HG03097 (cell line): Measurements from ENCODE around the gene RAPGEF5.

Experiments used
- ATAC-seq: cut with Tn5 transposase; IDR thresholded peaks from one replicate; pipeline ENCODE4 v1.9.1; 2021; ENCODE audit not compliant: unreplicated experiment, low FRiP score

The RAPGEF5 gene

GRCh38 chr7:22270371-22270770 lies 86.6 kb downstream of the RAPGEF5 start:
- ATAC-seq = no peak

DNA sequence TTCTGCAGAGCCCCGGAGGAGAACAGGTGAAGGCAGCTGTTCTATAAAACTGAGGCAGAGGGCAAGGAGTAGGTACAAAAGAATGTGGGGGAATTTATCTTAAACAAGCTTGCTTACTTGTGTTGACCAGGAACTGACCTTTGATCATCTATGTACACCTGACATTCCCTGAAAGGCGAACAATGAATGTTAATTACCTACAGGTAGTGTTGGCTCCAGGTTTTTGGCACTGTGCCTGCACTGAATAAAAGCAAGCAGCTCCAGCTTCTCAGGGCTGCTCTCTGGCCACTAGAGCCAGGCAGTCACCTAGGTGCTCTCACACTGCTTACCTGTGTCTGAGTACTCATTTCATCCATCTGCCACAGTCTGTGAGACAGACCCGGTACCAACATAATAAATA lies 87.0 kb downstream of the RAPGEF5 start:
- ATAC-seq = no peak

GRCh38 chr7:22268884-22269421 lies 88.0 kb downstream of the RAPGEF5 start:
- no peak for ATAC-seq

DNA sequence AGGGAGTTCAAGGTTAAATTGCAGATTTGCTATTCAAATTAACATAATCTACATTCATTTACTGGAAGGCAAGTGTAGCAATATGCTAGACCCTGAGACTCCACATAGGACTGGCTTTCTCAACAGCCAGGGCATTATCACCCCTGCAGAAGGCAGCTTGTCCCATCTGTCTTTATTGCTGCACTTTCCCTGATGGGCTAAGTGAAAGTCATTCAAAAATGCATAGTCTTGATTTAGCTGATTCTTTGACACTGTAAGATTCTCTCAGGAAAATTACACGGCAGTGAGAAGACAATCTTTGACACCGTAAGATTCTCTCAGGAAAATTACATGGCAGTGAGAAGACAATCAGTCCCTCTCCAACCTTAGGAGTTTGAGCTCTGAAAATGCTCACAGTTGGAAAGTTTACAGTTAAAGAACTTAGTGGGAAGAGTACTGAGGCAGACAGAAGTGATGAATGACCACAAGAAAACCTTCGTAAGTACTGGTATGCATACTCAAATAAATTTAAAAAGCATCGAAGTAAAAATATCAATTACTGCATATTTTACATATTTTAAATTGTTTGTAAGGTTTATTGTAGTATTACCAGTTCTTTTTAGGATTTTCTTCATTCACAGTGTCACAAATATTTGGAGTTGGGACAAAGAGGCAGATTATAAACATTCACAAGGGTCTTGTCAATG lies 88.9 kb downstream of the RAPGEF5 start:
- ATAC-seq = no peak

DNA sequence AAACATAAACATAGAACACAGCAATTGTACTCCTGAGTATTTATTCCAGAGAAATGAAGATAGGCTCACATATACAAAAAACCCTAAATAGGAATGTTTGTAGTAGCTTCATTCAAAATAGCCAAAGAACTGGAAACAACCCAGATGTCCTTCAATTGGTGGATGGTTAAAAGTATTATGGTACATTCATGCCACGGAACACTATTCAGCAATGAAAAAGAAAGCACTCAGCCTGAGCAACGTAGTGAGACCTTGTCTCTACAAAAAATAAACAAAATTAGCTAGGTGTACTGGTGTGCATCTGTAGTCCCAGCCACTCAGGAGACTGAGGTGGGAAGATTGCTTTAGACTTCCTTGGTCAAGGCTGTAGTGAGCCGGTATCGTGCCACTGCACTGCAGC lies 94.4 kb downstream of the RAPGEF5 start:
- ATAC-seq = no peak

DNA sequence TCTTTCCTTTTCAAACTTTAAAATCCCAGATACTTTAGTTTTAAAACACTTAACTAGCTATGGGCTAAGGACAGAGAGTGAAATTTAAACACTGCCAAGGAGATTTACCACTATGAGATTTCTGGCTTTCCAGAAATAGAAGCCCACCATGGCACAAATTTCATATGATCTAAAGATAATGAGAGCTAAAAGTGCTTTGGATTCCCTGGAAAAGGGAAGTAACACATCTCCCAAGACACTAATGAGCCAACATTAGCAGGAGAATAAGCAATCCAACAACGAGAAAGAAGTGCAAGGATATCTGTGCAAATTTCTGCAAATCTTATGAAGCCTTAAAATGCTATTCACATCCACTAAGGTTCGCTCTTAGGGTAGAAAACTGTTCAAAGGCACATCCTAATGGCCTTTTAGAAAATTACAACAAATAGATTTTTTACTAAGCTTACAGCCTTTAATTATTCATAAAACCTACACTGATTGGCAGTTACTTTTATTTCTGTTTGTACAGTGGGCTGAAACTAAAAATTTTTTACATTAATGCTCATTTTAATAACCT lies 100.3 kb downstream of the RAPGEF5 start:
- no peak for ATAC-seq

DNA sequence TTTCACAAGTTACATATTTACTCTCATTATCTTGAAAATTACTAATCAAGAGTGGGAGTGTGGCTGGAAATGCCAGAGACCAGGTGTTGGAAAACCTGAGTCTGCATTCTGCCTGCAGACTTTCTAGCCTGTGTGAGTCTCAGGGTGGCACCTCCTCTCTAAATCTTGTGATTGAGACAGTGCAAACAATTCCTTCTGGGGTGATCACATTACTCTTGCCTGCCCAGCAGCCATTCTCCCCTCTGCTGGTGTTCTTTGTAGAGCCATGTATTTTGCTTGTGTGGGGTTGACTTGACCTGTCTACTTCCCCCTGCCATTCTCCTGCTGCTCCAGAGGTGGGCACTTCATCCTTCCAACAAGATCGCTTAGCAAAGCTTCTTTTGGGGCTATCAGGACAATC lies 101.1 kb downstream of the RAPGEF5 start:
- no peak for ATAC-seq

- no peak for ATAC-seq
Observed at GRCh38 chr7:22255342-22255741, 101.6 kb downstream of the RAPGEF5 start.

DNA sequence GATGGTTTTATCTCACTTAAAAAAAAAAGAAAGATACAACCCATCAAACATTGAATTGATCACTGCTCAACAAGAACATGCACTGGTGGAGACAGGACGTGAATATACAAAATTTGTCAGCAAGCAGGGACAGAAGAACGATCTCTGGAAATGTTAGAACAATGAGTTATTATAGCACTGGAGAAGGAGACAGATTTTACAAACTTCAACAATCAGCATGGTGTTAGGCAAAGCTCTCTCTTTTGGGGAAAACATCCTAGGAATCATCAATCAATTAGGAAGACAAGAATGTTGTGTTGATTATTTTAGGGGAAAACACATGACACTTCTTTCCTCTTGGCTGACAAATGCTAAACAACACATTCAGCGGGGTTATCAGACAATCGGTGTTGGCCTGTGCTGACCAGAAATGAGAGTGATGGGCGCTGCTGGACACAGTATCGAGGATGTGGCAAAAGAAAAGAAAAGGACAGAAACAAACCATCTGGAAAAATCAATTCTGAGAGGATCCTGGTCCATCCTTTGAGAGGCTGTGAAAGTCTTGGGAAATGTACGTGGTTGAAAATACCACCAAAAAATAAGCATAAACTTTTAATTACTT lies 103.9 kb downstream of the RAPGEF5 start:
- no peak for ATAC-seq

DNA sequence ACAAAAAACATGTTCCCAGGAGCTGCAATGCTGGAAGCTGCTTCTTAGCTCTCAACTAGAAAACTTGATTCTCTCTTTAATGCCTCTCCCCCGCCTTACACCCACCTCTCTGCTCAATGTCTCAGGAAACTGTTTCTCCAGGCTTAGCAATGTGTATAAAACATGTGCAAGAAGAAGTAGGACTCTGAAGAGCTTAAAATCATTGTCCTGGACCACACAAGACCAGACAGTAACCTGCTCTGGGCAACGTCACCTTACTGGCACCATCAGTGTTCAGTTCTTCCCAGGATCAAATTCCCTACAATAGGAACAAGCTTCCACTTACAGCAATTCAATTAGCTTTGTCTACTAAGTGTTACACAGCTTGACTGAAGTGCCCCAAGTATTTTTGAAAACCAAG lies 104.9 kb downstream of the RAPGEF5 start:
- no peak for ATAC-seq

DNA sequence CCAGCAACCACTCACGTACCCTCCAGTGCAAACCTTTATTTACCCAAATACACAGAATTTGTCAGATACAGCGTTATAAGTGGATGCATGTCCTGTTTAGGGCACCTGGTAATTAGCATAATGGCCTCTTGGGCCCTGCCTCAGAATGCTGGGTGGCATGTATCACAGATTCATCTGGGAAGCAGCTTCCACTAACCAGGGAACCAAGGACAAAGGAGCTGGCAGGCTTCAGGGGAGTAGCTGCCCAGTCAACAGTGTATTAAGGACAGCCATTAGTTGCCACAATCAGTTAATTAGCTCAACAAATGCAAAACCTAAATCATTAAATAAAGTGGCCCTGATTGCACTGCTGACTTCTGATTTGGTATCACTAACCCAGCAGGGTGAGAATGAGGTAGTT lies 105.7 kb downstream of the RAPGEF5 start:
- no peak for ATAC-seq

DNA sequence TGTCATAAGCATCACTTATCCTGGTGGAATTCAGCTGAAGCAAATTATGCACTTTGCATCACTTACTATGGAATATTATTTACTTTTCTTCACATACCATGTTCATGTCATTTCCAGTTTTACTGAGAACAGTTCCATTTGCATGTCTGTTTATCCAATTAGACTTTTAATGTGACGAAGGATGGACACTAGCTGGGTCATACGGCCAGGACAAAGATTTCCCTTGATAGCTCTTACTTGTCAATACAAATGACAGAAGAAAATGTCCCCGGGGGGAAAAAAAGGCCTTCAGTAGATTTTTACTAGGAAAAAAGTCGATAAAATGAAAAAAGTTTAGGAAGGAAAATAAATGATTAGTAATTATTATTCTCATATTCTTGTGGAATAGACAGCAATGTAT lies 106.6 kb downstream of the RAPGEF5 start:
- ATAC-seq = no peak

GRCh38 chr7:22248111-22248809 lies 108.7 kb downstream of the RAPGEF5 start:
- no peak for ATAC-seq

DNA sequence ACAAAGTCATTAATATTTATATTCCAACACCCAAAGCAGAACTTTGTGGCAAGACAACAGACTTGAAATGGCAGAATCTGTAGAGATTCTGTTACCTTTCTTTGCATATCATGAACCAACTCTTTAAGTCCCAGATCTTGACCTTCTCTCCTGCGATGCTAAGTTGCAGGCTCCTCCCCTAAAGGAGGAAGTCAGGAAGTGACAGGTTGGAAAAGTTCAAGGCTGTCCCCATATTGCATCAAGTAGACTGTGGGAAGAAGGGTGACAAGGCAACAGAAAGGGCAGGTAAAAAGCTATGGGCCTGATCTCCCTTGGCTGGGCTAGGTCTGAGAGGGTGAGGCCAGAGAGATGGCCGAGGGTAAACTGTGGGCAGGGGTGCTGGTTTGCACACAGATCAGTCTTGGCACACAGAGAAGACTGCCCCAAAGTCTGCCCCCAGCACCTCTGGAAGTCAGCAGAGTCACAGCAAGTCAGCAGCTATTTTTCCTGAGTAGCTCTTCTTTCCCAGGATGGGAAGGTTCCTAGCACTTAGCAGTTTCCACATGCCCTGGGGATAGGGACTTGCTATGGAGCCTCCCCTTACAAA lies 115.1 kb downstream of the RAPGEF5 start:
- ATAC-seq = no peak

DNA sequence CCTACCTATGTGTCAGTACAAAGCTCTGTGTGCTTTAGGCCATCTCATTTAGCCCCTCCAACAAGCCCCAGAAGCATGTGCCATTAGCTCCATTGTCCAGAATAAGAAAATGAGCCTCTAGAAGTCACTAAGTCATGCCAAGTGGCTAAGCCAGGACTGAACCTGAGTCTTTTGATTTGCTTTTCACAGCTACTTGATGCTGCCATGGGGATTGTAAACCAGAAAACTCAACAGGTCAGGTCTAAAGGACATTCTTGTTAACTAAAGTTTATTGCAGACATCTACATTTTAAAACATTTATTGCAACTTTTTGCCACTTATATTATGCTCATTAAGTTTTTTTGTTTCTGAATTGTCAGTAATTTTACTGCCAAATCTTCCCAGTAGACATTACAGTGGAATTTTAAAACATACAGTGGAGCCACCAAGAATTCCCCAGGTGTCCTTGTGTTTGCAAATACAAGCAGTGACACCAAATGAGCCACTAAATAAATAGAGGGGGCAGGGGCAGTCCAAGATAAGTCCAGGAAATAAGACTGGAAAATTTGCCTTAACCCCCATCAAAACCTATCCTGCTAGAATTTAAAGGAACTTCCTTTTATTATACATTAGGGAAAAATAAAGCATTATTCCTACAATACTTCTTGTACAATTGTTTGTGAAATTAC lies 115.9 kb downstream of the RAPGEF5 start:
- ATAC-seq = no peak

GRCh38 chr7:22238354-22239311 lies 118.3 kb downstream of the RAPGEF5 start:
- ATAC-seq = no peak

DNA sequence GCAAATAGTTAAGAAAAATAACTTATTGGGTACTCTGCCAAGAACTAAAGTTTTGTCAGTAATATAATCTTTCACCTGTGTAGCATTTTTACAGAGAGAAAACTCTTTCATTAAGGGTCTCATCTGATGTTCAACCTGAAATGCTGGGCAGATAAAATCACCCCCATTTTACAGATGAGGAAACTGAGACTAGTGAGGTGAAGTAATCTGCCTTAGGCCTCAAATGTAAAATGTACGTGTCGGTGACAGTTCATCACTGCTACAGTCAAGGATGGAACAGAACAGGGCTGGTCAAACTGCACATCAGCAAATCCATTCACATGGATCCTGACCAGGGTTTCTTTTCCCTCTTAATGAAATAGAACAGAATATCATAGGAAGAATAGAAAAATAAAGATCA lies 121.8 kb downstream of the RAPGEF5 start:
- no peak for ATAC-seq

DNA sequence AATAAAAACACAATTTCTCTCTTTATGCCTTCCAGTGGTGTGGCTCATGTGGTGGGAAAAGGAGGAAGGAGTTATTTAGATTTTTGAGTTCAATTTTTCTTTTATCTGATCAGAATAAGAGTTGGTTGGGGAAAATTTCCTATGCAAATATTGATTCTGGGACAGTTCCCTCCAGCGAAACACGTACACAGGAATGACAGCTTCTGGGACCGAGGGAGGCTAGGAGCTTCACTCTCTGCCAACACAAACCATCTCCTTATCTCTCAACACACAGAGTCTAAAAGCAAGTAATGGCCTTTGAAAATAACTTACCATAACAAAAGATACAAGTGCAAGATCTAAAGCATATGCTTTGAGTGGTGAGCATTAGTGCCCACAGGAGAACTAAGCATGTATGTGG lies 122.7 kb downstream of the RAPGEF5 start:
- no peak for ATAC-seq

- no peak for ATAC-seq
Observed at GRCh38 chr7:22231806-22232205, 125.1 kb downstream of the RAPGEF5 start.
